Fibroblast of peridontal ligament (primary cell): ENCODE data around the gene KIF21A.

ENCODE experiments used
- DNase-seq: peaks from one replicate; pipeline ENCODE4 v3.0.0-alpha.2; 2010; ENCODE audit errors: extremely low read depth

Gene KIF21A

DNA sequence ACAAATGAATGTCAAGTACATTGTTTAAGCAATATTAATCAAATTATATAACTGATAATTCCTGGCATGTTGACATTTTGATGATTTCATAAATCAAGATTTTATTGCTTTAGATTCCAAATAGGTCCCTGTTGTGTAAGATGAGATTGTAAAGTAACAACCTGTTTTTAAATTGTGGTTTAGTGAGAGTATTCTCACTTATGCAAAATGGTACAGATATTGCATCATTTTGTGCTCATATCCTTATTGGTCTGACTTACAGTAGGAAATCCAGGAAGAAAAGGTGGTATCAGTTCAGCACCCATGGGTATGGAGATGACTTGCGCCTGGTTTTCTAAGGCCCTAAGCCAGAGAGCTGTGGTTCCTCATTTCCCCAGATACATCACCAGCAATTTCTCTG is 165.5 kb downstream of the KIF21A start:
- DNase-seq, result no peak

DNA sequence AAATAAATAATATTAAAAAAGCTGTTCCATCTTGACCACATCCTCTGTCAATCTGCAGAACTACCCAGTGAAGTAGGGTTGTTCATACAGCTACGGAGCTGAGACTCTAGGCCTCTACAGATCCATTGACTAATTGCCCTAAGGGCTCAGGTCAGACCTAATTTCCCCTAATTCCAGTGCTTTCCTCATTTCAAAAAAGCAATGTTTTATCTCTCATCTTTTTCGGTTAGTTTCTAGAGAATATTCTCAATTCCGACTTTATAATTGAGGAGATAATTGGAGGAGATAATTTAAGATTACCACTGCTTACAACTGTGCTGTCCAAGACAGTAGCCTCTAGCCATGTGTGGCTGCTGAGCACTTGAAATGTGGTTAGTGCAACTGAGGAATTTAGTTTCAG is 167.1 kb downstream of the KIF21A start:
- DNase-seq, result no peak

DNA sequence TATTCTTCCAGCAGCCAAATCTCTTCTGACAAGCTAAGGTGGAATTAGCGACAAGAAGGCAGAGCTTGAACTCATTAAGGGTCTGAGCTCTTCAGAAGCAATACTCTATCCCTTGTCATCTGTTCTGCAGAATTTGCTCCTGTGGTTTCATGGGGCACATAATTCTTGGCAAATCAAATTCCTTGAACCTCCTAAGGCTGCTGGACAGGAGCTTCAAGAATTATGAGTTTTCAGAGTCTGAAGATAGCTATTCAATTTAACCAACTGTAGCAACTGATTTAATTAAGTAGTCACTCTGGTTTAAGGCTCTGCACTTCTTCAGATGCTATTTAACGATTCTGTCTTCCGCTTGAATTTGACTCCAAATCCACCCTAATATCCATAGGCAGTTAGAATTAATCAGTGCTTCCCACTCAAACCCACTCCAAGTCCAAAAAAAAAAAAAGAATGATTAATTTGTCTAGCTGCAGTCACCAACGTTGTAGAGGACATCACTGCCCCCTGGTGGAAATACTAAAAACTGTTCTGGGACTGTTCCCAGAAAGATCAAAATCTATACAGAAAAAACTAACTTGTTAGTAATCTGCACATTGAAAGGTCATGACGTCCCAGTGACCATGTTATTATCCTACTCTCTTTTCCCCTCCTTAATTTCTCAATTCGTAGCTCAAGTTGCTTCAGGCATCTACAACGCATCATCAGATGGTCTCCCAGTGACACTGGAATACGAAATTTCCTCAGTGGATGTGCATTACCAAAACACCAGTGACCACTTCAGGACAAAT is 169.9 kb downstream of the KIF21A start:
- DNase-seq, result peak; percentile 50

DNA sequence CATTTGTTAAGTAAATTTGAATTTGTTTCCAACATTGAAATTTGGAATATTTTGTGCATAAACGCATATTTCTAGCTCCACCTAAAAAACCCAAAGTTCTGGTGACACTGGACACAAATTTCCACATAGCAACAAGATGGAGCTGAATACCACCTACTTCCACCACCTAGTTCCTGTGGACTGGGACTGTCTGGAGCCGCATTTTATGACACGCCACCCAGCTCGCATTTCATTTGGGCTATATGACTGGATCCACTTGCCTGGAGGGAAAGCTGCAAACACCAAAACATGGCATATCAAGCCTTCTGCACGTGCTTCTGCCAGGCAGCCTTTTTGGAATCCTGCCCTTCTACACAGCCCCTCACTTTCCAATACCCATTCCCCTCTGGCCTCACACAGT is 173.4 kb downstream of the KIF21A start:
- DNase-seq, result no peak

DNA sequence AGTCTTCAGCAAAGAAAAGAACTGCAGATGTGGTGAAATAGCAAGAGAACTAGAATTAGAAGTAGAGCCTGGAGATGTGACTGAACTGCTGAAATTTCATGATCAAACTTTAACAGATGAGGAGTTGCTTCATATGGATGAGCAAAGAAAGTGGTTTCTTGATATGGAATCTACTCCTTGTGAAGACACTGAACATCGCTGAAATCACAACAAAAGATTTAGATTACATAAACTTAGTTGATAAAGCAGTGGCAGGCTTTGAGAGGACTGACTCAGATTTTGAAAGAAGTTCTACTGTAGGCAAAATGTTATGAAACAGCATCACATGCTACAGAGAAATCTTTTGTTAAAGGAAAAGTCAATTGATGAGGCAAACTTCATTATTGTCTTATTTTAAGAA is 175.0 kb downstream of the KIF21A start:
- DNase-seq, result no peak

DNA sequence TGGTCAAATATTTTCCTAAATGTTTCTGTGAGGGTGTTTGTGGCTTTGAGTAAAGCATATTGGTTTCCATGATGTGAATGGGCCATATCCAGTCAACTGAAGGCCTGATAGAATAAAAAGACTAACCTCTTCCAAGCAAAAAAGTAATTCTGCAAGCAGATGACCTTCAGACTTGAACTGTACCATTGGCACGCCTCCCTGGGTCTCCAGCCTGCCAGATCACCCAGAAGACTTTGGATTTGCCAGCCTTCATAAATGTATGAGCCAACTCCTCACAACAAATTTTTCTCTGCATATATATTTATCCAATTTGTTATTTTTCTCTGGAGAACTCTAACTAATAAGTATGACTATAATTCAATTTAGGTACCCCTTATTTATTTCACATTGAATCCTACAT is 190.3 kb downstream of the KIF21A start:
- DNase-seq, result no peak
